Muscle layer of duodenum (tissue), 2 donors: ENCODE results near the gene UBE2Q1.

Experiments
- H3K27ac ChIP-seq: one replicate; pipeline ENCODE4 v1.7.0; 2013; ENCODE audit warnings: mild to moderate bottlenecking, low read length
- H3K27me3 ChIP-seq: one replicate; pipeline ENCODE4 v1.7.0; 2013; ENCODE audit warnings: low read depth, mild to moderate bottlenecking, control low read depth, low read length
- H3K36me3 ChIP-seq, 2 donors: one replicate each; pipeline ENCODE4 v1.7.0; 2013; ENCODE audit warnings: low read length in 2 of 2, control low read depth in 1 of 2, mild to moderate bottlenecking in 1 of 2; ENCODE audit not compliant: insufficient read depth in 2 of 2, control insufficient read depth in 1 of 2
- H3K4me1 ChIP-seq, 2 donors: one replicate each; pipeline ENCODE4 v1.7.0; 2013; ENCODE audit warnings: low read length in 2 of 2, mild to moderate bottlenecking in 2 of 2, control low read depth in 1 of 2, moderate library complexity in 1 of 2; ENCODE audit not compliant: insufficient read depth in 2 of 2, control insufficient read depth in 1 of 2
- H3K4me3 ChIP-seq, 2 donors: one replicate each; pipeline ENCODE4 v1.7.0; 2013; ENCODE audit warnings: low read length in 2 of 2, low read depth in 1 of 2, mild to moderate bottlenecking in 1 of 2
- H3K9me3 ChIP-seq, 2 donors: one replicate each; pipeline ENCODE4 v1.7.0; 2013; ENCODE audit warnings: low read length in 2 of 2, control low read depth in 1 of 2, mild to moderate bottlenecking in 1 of 2; ENCODE audit not compliant: control insufficient read depth in 1 of 2
- donor health status: healthy.

The UBE2Q1 gene

DNA sequence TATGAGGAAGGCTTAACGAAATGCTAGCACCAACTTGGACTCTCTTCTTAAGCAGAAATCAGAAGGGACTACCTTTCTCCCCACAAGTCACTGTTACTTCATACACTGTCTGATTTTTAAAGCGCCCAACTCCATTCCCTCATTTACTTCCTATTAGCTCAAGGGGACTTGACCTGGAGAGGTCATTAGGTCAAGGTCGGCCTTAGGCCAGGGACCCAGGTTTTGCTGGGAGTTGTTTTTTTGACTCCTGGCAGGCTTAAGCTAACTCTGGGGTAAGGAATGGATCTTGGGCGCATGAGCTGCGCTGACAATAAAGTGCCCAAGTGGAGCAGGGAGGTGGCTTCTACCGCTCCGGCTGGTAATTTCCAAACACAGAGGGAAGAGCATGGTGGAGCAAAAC is 32.7 kb upstream of the UBE2Q1 start:
- Histone ChIP-seq H3K27me3 (no peaks in the 10 kb centered on the region), H3K36me3 (peaks cover 77 to 92% of the 10 kb centered on the region in 2 donors), H3K4me3 (no peak overlapping the region), H3K27ac (no peak overlapping the region), H3K9me3 (no peaks in the 10 kb centered on the region), H3K4me1 (no peaks in the 10 kb centered on the region)

DNA sequence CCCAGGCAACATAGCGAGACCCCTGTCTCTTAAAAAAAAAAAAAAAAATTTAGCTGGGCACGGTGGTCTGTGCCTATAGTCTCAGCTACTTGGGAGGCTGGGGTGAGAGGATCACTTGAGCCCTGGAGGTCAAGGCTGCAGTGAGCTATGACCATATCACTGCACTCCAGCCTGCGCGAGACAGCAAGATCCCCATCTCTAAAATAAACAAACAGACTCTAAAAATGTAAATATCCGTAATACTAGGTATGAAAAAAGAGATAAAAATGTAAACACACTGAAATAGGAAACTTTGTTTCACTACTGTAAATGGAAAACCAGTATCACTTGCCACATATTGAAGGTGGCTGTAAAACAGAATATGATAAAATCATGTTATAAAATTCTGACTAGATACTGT is 32.3 kb upstream of the UBE2Q1 start:
- H3K36me3 ChIP-seq = peaks cover 79 to 92% of the 10 kb centered on the region in 2 donors
- no peaks in the 10 kb centered on the region for H3K27me3 ChIP-seq
- H3K9me3 ChIP-seq = no peaks in the 10 kb centered on the region
- H3K4me3 ChIP-seq = no peak overlapping the region
- no peak overlapping the region for H3K27ac ChIP-seq
- H3K4me1 ChIP-seq = no peaks in the 10 kb centered on the region

- Histone ChIP-seq H3K9me3 (no peaks in the 10 kb centered on the region), H3K27me3 (no peaks in the 10 kb centered on the region), H3K4me1 (no peaks in the 10 kb centered on the region), H3K27ac (no peak overlapping the region), H3K36me3 (peaks cover 84 to 95% of the 10 kb centered on the region in 2 donors), H3K4me3 (no peak overlapping the region)
These were observed 31.3 kb upstream of the UBE2Q1 start for GRCh38 chr1:154589780-154590179.

DNA sequence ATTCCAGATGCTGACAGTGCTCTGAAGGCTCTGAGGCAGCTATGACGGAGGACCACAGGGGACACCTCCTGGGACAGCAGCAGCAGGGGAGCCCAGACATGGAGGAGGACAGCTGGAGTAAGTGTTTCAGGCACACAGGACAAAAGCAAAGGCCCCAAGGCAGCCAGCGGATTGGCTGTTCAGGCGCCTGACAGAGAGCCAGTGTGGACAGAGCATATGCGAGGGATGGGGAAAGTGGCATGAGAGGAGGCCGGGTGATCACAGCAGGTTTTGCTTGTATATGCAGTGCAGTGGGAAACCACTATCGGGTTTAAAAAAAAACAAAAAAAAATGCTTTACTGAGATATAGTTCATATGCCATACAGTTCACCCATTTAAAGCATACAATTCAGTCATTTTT is 28.2 kb upstream of the UBE2Q1 start:
- Histone ChIP-seq H3K27ac (no peak overlapping the region), H3K36me3 (peaks cover 87 to 98% of the 10 kb centered on the region in 2 donors), H3K27me3 (no peaks in the 10 kb centered on the region), H3K9me3 (no peaks in the 10 kb centered on the region), H3K4me1 (peaks cover 0 to 7% of the 10 kb centered on the region in 2 donors), H3K4me3 (no peak overlapping the region)

- peaks cover 0 to 7% of the 10 kb centered on the region in 2 donors for H3K4me1 ChIP-seq
- no peak overlapping the region for H3K4me3 ChIP-seq
- no peaks in the 10 kb centered on the region for H3K9me3 ChIP-seq
- H3K27me3 ChIP-seq = no peaks in the 10 kb centered on the region
- no peak overlapping the region for H3K27ac ChIP-seq
- H3K36me3 ChIP-seq = peaks cover 87 to 98% of the 10 kb centered on the region in 2 donors
These were observed 27.8 kb upstream of the UBE2Q1 start for GRCh38 chr1:154586231-154586630.

GRCh38 chr1:154584267-154584994 is 26.0 kb upstream of the UBE2Q1 start:
- Histone ChIP-seq H3K27me3 (no peaks in the 10 kb centered on the region), H3K27ac (no peak overlapping the region), H3K36me3 (peaks cover 91 to 100% of the 10 kb centered on the region in 2 donors)

GRCh38 chr1:154583773-154584172 is 25.3 kb upstream of the UBE2Q1 start:
- Histone ChIP-seq H3K4me1 (peaks cover 0 to 7% of the 10 kb centered on the region in 2 donors), H3K4me3 (no peak overlapping the region), H3K27ac (no peak overlapping the region), H3K9me3 (no peaks in the 10 kb centered on the region), H3K36me3 (peaks cover 91 to 97% of the 10 kb centered on the region in 2 donors), H3K27me3 (no peaks in the 10 kb centered on the region)

More at GRCh38 chr1:154584267-154584994, 26.0 kb upstream of the UBE2Q1 start:
- H3K4me1 ChIP-seq = peaks cover 0 to 7% of the 10 kb centered on the region in 2 donors
- H3K9me3 ChIP-seq = no peaks in the 10 kb centered on the region
- H3K4me3 ChIP-seq = no peak overlapping the region

DNA sequence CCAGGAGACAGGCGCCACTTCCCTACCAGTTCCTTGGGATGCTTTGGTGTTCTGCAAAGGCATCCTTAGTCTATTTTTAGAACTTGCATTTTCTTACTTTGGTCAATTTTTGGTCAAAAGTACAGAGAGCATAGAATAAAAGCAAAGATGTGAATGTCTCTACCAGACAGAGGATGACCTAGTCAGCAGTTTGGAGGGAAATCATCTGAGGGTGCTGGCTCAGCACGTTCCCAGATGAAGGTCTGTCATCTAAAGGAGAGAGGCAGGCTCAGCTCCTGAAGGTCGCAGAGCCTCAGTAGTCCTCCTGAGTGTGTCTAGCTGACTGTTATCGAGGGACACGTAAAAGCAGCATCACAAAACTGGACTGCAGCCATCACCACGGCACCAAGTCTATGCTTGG is 24.4 kb upstream of the UBE2Q1 start:
- peaks cover 0 to 7% of the 10 kb centered on the region in 2 donors for H3K4me1 ChIP-seq
- no peak overlapping the region for H3K27ac ChIP-seq
- no peaks in the 10 kb centered on the region for H3K9me3 ChIP-seq
- peaks cover 85 to 95% of the 10 kb centered on the region in 2 donors for H3K36me3 ChIP-seq
- no peaks in the 10 kb centered on the region for H3K27me3 ChIP-seq
- no peak overlapping the region for H3K4me3 ChIP-seq

DNA sequence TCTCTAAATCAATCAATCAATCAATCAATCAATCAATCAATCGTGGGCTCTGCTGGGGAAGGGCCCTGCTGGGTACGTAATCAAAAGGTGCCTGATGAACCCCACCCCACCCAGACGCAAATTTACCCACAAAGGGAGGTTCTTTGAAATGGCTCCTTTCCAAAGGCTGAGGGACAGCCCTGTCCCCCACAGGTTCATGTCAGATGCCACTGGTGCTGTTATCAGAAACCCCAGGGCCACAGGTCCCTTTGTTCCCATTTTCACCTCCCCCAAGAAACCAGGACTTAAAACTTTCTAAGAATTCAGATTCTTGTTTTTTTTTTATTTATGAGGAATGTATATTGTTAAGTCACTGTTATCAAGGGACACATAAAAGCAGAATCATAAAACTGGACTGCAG is 23.3 kb upstream of the UBE2Q1 start:
- peaks cover 0 to 13% of the 10 kb centered on the region in 2 donors for H3K4me1 ChIP-seq
- H3K36me3 ChIP-seq = peaks cover 75 to 84% of the 10 kb centered on the region in 2 donors
- no peaks in the 10 kb centered on the region for H3K27me3 ChIP-seq
- no peak overlapping the region for H3K27ac ChIP-seq
- H3K4me3 ChIP-seq = no peak overlapping the region
- H3K9me3 ChIP-seq = no peaks in the 10 kb centered on the region

DNA sequence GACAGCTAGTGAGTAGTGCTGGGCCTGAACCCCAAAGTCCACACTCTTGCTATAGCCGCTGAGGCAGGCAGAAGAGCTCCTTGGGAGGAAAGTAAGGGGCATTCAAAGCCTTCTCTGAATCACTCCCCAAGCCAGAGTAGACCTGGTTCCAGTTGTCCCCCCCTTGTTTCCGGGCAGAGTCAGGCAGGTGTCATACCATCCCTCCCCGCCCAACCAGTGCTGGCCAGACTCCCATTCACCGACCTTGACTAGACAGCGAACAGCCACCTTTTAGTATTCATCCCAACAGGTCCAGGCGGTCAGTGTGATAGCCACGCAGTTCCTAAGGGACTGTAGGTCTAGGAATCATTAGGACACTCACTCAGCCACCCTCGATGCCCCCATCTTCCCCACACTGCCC is 20.9 kb upstream of the UBE2Q1 start:
- peaks cover 0 to 13% of the 10 kb centered on the region in 2 donors for H3K4me1 ChIP-seq
- H3K9me3 ChIP-seq = no peaks in the 10 kb centered on the region
- H3K36me3 ChIP-seq = peaks cover 52 to 60% of the 10 kb centered on the region in 2 donors
- no peak overlapping the region for H3K27ac ChIP-seq
- H3K27me3 ChIP-seq = no peaks in the 10 kb centered on the region
- H3K4me3 ChIP-seq = no peak overlapping the region

- no peak overlapping the region for H3K4me3 ChIP-seq
- no peaks in the 10 kb centered on the region for H3K27me3 ChIP-seq
- H3K27ac ChIP-seq = no peak overlapping the region
- H3K9me3 ChIP-seq = no peaks in the 10 kb centered on the region
- peaks cover 0 to 6% of the 10 kb centered on the region in 2 donors for H3K4me1 ChIP-seq
- peaks cover 38 to 47% of the 10 kb centered on the region in 2 donors for H3K36me3 ChIP-seq
These were observed 19.6 kb upstream of the UBE2Q1 start for GRCh38 chr1:154578058-154578418.
